Measurements from ENCODE around the gene ACTRT3. TPM values are rescaled to one million over a fixed set of nuclear protein-coding genes. Genes with fewer than 3 reads are reported as not detected.

ACTRT3 gene
- total and polyA plus RNA-seq, 2 experiments from 2014 or later: 2.9 to 5.2 TPM

GRCh38 chr3:169804681-169805080 is 35.3 kb upstream of the ACTRT3 start (continued):
- TF ChIP-seq CTCF (conservative IDR thresholded peaks at IDR 0.05; ENCODE audit: low read depth in 2 of 2): no peak
- no peak for TF ChIP-seq EZH2 (IDR thresholded peaks at IDR 0.05; ENCODE audit: low read depth, unreplicated experiment)
- TF ChIP-seq ZNF114 (CRISPR knock-in tag; IDR thresholded peaks at IDR 0.05): no peak
- TF ChIP-seq POLR2AphosphoS5 (IDR thresholded peaks at IDR 0.05; ENCODE audit: low read depth): no peak
- no peak for TF ChIP-seq REST (IDR thresholded peaks at IDR 0.05; ENCODE audit: unreplicated experiment)

GRCh38 chr3:169792359-169792758 is 23.0 kb upstream of the ACTRT3 start:
- H3K4me3 Mint-ChIP-seq: no peak overlapping the region
- Histone ChIP-seq H3K27ac (ENCODE audit: low read depth) (no peak overlapping the region), H3K4me2 (no peak overlapping the region), H3K4me3 (no peak overlapping the region), H3K79me2 (replicated peaks; ENCODE audit: insufficient read depth) (no peaks in the 10 kb centered on the region), H3K36me3 (ENCODE audit: insufficient read depth) (no peaks in the 10 kb centered on the region; the same call in 1 of the 2 replicates), H2AFZ (no peak overlapping the region), H3K27me3 (ENCODE audit: insufficient read depth) (no peaks in the 10 kb centered on the region), H4K20me1 (replicated peaks; ENCODE audit: insufficient read depth) (no peaks in the 10 kb centered on the region), H3K4me1 (ENCODE audit: insufficient read depth) (no peaks in the 10 kb centered on the region), H3K9me2 (ENCODE audit: insufficient read depth) (no peaks in the 10 kb centered on the region), H3F3A (replicated peaks; ENCODE audit: low read depth) (no peaks in the 10 kb centered on the region)
- peaks cover 2% of the 10 kb centered on the region for H3K27me3 Mint-ChIP-seq (ENCODE audit: insufficient read depth, low read depth, poor library complexity)
- H3K36me3 Mint-ChIP-seq (ENCODE audit: low read depth): peaks cover 8% of the 10 kb centered on the region; the same call in 2 of the 3 replicates
- no peaks in the 10 kb centered on the region for H3K9me3 Mint-ChIP-seq
- no peak overlapping the region for H3K27ac Mint-ChIP-seq
- ATAC-seq (no peak), DNase-seq (ENCODE audit: low spot score) (no peak)
- no peaks in the 10 kb centered on the region for H3K4me1 Mint-ChIP-seq
- TF ChIP-seq EZH2phosphoT487 (IDR thresholded peaks at IDR 0.05; ENCODE audit: unreplicated experiment): no peak
- TF ChIP-seq REST (IDR thresholded peaks at IDR 0.05; ENCODE audit: unreplicated experiment): no peak
- no peak for TF ChIP-seq NANOG (IDR thresholded peaks at IDR 0.05; ENCODE audit: borderline replicate concordance)
- TF ChIP-seq STAT1 (IDR thresholded peaks at IDR 0.05; ENCODE audit: unreplicated experiment): no peak
- no peak for TF ChIP-seq CTCF (conservative IDR thresholded peaks at IDR 0.05; ENCODE audit: low read depth in 2 of 2)
- TF ChIP-seq JUNB (IDR thresholded peaks at IDR 0.05; ENCODE audit: unreplicated experiment): no peak
- no peak for TF ChIP-seq POLR2AphosphoS5 (IDR thresholded peaks at IDR 0.05; ENCODE audit: low read depth)

Data from GM23338 (cell line).